Parathyroid adenoma (tissue), 2 donors: ENCODE measurements around the gene OBSCN.

ENCODE experiments used
- H2AFZ ChIP-seq: fragments of 300-600 bp; sonication (generic); one replicate; pipeline ENCODE4 v1.7.0; 2017; ENCODE audit warnings: antibody characterized with exemption, mild to moderate bottlenecking
- H3K27ac ChIP-seq: fragments of 300-600 bp; sonication (generic); one replicate; pipeline ENCODE4 v1.7.0; 2017
- H3K27me3 ChIP-seq: fragments of 300-600 bp; sonication (generic); one replicate; pipeline ENCODE4 v1.7.0; 2017; ENCODE audit warnings: low read length; ENCODE audit not compliant: control insufficient read depth, insufficient read depth
- H3K36me3 ChIP-seq: fragments of 300-600 bp; sonication (generic); one replicate; pipeline ENCODE4 v1.7.0; 2017; ENCODE audit warnings: low read length; ENCODE audit not compliant: control insufficient read depth, insufficient read depth
- H3K4me1 ChIP-seq: fragments of 300-600 bp; sonication (generic); one replicate; pipeline ENCODE4 v1.7.0; 2017; ENCODE audit warnings: control low read depth
- H3K4me2 ChIP-seq: fragments of 300-600 bp; sonication (generic); one replicate; pipeline ENCODE4 v1.7.0; 2017; ENCODE audit warnings: low read length
- H3K4me3 ChIP-seq: fragments of 300-600 bp; sonication (generic); one replicate; pipeline ENCODE4 v1.7.0; 2017; ENCODE audit warnings: low read depth, low read length
- H3K79me2 ChIP-seq: fragments of 300-600 bp; sonication (generic); one replicate; pipeline ENCODE4 v1.7.0; 2017; ENCODE audit warnings: control low read depth
- H3K9ac ChIP-seq: fragments of 300-600 bp; sonication (generic); one replicate; pipeline ENCODE4 v1.7.0; 2017; ENCODE audit warnings: mild to moderate bottlenecking
- H3K9me3 ChIP-seq: fragments of 300-600 bp; sonication (generic); one replicate; pipeline ENCODE4 v1.7.0; 2017; ENCODE audit warnings: low read length; ENCODE audit not compliant: control insufficient read depth
- CTCF ChIP-seq: fragments of 300-600 bp; sonication (generic); IDR thresholded peaks from one replicate; pipeline ENCODE4 v1.7.0; 2017; ENCODE audit warnings: antibody characterized with exemption, mild to moderate bottlenecking
- donor health status: primary hyperparathyroidism.

Gene OBSCN

GRCh38 chr1:228387321-228387720 is 179.5 kb downstream of the OBSCN start:
- H3K27ac ChIP-seq, result no peak overlapping the region
- no peaks in the 10 kb centered on the region for H3K9me3 ChIP-seq
- TF ChIP-seq CTCF, result no peak
- no peaks in the 10 kb centered on the region for H3K4me1 ChIP-seq
- H3K36me3 ChIP-seq, result no peaks in the 10 kb centered on the region
- H3K9ac ChIP-seq, result no peak overlapping the region
- H3K79me2 ChIP-seq, result no peaks in the 10 kb centered on the region
- H3K4me3 ChIP-seq, result no peak overlapping the region
- no peak overlapping the region for H2AFZ ChIP-seq
- no peak overlapping the region for H3K4me2 ChIP-seq
- no peaks in the 10 kb centered on the region for H3K27me3 ChIP-seq

DNA sequence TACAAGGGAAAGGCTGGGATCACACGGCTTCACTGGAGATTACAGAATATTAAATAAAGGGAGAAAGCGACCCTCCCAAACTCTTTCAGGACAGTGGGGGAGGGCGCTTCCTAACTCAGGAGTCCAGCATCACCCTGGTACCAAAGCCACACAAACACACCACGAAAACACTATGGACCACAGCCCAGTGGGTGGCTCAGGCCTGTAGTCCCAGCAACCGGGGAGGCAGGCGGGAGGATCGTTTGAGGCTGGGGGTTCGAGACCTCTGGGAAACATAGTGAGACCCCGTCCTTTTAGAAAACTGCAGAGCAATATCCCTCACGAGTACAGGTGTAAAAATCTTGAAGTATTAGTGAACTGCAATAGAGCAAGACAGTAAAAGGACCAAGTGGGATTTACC is 182.8 kb downstream of the OBSCN start:
- no peak overlapping the region for H3K4me2 ChIP-seq
- no peak overlapping the region for H3K27ac ChIP-seq
- H2AFZ ChIP-seq, result no peak overlapping the region
- H3K4me3 ChIP-seq, result no peak overlapping the region
- H3K27me3 ChIP-seq, result no peaks in the 10 kb centered on the region
- H3K36me3 ChIP-seq, result no peaks in the 10 kb centered on the region
- H3K9me3 ChIP-seq, result no peaks in the 10 kb centered on the region
- no peak overlapping the region for H3K9ac ChIP-seq
- no peak for TF ChIP-seq CTCF
- H3K79me2 ChIP-seq, result no peaks in the 10 kb centered on the region
- H3K4me1 ChIP-seq, result no peaks in the 10 kb centered on the region

GRCh38 chr1:228391411-228392020 is 183.7 kb downstream of the OBSCN start:
- Histone ChIP-seq H3K4me1 (no peaks in the 10 kb centered on the region), H3K4me2 (no peak overlapping the region), H3K27me3 (no peaks in the 10 kb centered on the region), H3K36me3 (no peaks in the 10 kb centered on the region), H2AFZ (no peak overlapping the region), H3K27ac (no peak overlapping the region), H3K79me2 (no peaks in the 10 kb centered on the region), H3K4me3 (no peak overlapping the region), H3K9me3 (no peaks in the 10 kb centered on the region), H3K9ac (no peak overlapping the region)
- TF ChIP-seq CTCF, result no peak

DNA sequence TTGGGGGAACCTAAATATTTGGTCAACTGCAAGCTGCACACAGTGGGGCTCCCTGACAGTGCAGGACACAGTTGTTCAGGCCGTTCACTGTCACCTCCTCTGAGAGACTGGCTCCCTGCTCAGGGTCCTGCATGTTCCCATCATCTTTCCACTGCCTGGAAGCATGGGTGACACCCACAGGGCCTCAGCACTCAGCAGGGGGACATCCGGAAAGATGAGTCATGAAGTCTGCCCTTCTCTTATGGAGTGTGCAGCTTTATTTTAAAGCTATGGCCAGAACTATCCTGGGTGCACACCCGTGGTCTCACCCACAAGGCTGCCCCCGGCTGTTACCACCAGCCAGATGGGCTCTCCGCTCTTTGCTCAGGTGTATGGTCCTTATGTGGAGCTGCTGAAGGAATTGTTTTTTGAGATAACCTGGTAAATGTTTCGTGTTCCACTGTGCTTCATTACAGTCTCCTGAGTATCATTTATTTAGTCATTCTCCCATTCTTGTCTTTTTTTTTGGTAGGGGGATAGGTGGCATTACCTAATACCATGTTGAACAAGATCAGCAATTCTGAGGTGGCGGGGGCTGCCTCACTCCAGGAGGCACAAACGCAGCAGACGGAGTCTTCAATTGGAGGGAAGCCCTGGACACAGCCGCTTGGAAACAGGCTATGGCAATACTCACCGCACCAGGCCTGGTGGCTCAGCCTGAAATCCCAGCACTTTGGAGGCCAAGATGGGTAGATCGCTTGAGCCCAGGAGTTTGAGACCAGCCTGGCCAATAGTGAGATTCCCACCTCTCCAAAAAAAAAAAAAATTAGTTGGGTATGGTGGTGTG is 184.5 kb downstream of the OBSCN start:
- Histone ChIP-seq H3K27me3 (no peaks in the 10 kb centered on the region), H3K9me3 (no peaks in the 10 kb centered on the region), H2AFZ (no peak overlapping the region), H3K27ac (no peak overlapping the region), H3K79me2 (no peaks in the 10 kb centered on the region), H3K4me1 (no peaks in the 10 kb centered on the region), H3K4me2 (no peak overlapping the region), H3K36me3 (no peaks in the 10 kb centered on the region), H3K4me3 (no peak overlapping the region), H3K9ac (no peak overlapping the region)
- TF ChIP-seq CTCF, result no peak
